Tibial nerve (tissue), 4 donors: Measurements from ENCODE around the gene POGZ.

Experiments
- CTCF ChIP-seq, 5 experiments: fragments of 200-600 bp in 3 of 5; fragments of 450-650 bp in 2 of 5; sonication (generic) in 3 of 5; IDR thresholded peaks; one replicate each; pipeline ENCODE4 v1.5.1; 2016 to 2019; ENCODE audit warnings: antibody characterized with exemption in 5 of 5, mild to moderate bottlenecking in 3 of 5, moderate library complexity in 2 of 5
- EP300 ChIP-seq, 2 donors: sonication (generic); formaldehyde crosslinking; IDR thresholded peaks; one replicate each; pipeline ENCODE4 v1.6.1; 2017; ENCODE audit warnings: antibody characterized with exemption in 2 of 2, mild to moderate bottlenecking in 1 of 2
- POLR2A ChIP-seq, 2 donors: fragments of 450-650 bp; IDR thresholded peaks; one replicate each; pipeline ENCODE4 v1.6.1; 2017; ENCODE audit warnings: antibody characterized with exemption in 2 of 2, mild to moderate bottlenecking in 2 of 2, moderate library complexity in 2 of 2

- no peak for TF ChIP-seq CTCF (IDR thresholded peaks at IDR 0.05)
- no peak for TF ChIP-seq POLR2A (IDR thresholded peaks at IDR 0.05)
- TF ChIP-seq EP300 (IDR thresholded peaks at IDR 0.05), result no peak
Measured at GRCh38 chr1:151499930-151500329, 40.6 kb upstream of the POGZ start.
